GM18505 (cell line): ENCODE results near the gene TRMO.

Experiments used
- ATAC-seq: cut with Tn5 transposase; IDR thresholded peaks from one replicate; pipeline ENCODE4 v1.9.1; 2021; ENCODE audit not compliant: unreplicated experiment
- POLR2A ChIP-seq: IDR thresholded peaks from 4 replicates; pipeline ENCODE4 v1.6.1; 2011; ENCODE audit warnings: borderline replicate concordance; ENCODE audit not compliant: insufficient read depth, insufficient read length; ENCODE audit errors: extremely low read depth

The TRMO gene

GRCh38 chr9:97944612-97945011 lies 22.3 kb upstream of the TRMO start:
- no peak for ATAC-seq
- TF ChIP-seq POLR2A = no peak

- TF ChIP-seq POLR2A = no peak
Measured at GRCh38 chr9:97943308-97943855, 21.1 kb upstream of the TRMO start.

GRCh38 chr9:97941323-97941722 lies 19.0 kb upstream of the TRMO start:
- no peak for ATAC-seq
- TF ChIP-seq POLR2A = no peak

More at GRCh38 chr9:97943308-97943855, 21.1 kb upstream of the TRMO start:
- ATAC-seq = no peak

GRCh38 chr9:97940741-97941140 lies 18.4 kb upstream of the TRMO start:
- no peak for ATAC-seq
- no peak for TF ChIP-seq POLR2A

DNA sequence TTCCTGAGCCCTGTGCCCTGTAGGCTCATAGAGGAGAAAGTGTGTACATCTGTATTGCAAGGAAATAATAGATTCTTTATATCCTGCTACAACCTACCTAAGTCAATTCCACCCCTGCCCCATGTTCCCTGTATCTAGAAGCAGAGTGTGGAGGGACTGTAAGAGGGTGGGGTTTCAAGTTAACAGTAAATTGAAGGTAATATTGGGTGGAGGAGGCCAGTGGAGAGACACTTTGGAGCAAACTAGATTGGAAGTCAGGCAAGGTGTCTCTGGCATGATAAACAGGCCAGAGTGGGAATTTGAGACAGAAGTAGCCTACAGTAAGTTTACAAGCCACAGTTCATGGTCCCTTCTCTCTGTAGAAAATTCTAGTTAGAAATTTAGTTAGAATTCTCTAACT lies 17.9 kb upstream of the TRMO start:
- ATAC-seq = no peak
- no peak for TF ChIP-seq POLR2A

- TF ChIP-seq POLR2A = no peak
- no peak for ATAC-seq
Measured at GRCh38 chr9:97938081-97938644, 15.9 kb upstream of the TRMO start, which contains the start of gene HEMGN. Gene HEMGN, minus strand, starts transcription at chr9:97938172. Its CDS starts 36 bp downstream, at chr9:97938136.

DNA sequence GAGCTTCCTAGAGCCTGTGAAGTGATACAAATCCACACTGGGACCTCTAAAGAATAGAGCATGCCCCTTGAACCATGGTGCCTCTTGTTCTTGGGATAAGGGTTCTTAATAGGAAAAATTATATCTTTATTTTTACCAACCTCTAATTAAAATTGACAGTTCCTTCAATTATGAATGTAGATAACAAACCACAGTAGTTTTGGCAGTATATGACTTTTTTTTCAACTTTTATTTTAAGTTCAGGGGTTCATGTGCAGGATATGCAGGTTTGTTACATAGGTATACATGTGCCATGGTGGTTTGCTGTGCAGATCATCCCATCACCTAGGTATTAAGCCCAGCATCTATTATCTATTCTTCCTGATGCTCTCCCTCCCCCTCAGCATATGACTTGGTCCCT lies 14.7 kb upstream of the TRMO start:
- no peak for TF ChIP-seq POLR2A
- no peak for ATAC-seq

GRCh38 chr9:97935276-97935675 lies 13.0 kb upstream of the TRMO start:
- ATAC-seq = no peak
- no peak for TF ChIP-seq POLR2A

- TF ChIP-seq POLR2A = no peak
- no peak for ATAC-seq
Measured at GRCh38 chr9:97934321-97935115, 12.2 kb upstream of the TRMO start.

GRCh38 chr9:97933297-97933998 lies 11.1 kb upstream of the TRMO start:
- ATAC-seq = no peak
- TF ChIP-seq POLR2A = no peak

DNA sequence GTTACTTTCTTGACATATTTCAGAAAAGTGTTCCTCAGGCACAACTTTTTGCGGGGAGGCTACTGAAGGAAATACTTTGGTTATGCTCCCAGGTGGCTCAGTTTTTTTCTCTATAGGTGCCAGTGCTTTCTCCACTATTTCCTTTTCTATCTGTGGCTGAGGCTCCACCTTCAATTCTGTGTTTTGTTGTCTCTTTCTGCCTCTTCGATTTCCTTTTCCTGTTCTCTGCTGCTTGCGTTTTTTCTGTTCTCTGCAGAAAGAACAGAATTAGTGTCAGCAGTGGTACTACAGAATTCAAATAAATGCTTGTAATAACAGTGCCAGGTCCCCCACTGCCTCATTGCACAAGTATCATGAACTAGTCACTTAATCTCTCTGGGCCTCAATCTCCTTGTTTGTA lies 8.7 kb upstream of the TRMO start:
- no peak for ATAC-seq
- TF ChIP-seq POLR2A = no peak

DNA sequence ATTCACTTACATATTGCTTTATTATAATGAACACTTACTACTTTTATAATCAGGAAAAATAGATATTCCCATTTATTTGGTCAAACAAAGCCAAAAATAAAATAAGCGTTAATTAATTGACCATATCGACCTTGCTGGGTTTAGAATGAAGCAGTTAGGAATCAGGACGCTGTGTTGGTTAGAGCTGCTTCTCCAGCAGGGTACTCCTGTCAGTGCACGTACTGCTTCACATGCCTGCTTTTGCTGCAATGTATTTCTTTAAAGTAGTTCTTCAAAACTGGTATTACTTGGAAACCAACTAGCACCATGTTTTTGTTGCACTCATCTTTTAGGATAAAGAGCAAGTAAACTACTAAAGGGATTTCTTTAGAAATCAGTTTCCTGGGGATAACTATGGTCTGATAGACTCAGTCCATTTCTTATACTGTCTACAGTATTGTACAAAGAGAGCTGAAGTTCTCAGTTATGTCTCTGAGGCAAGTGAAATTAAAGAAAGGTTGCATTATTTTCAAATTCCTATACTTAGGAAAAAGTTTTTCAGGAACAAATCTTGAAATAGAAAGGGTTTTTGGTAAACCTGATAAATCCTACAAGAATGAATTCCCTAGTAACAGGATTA lies 6.8 kb upstream of the TRMO start:
- no peak for ATAC-seq
- no peak for TF ChIP-seq POLR2A
